Loucy (cell line): ENCODE measurements around the gene FMN2.

Experiments used
- EZH2phosphoT487 ChIP-seq: fragments of 200-600 bp; IDR thresholded peaks from 2 replicates; pipeline ENCODE4 v1.6.1; 2018; ENCODE audit warnings: antibody characterized with exemption, mild to moderate bottlenecking, moderate library complexity, borderline replicate concordance
- TF ChIP-seq, protein P1 (sequence below): fragments of 200-600 bp; sonication (generic); conservative IDR thresholded peaks from 2 replicates; pipeline ENCODE4 v1.5.1; 2014; ENCODE audit warnings: mild to moderate bottlenecking, antibody characterized with exemption, low read length

GRCh38 chr1:240115831-240116230, 24.1 kb downstream of the FMN2 start:
- TF ChIP-seq, protein P1, sequence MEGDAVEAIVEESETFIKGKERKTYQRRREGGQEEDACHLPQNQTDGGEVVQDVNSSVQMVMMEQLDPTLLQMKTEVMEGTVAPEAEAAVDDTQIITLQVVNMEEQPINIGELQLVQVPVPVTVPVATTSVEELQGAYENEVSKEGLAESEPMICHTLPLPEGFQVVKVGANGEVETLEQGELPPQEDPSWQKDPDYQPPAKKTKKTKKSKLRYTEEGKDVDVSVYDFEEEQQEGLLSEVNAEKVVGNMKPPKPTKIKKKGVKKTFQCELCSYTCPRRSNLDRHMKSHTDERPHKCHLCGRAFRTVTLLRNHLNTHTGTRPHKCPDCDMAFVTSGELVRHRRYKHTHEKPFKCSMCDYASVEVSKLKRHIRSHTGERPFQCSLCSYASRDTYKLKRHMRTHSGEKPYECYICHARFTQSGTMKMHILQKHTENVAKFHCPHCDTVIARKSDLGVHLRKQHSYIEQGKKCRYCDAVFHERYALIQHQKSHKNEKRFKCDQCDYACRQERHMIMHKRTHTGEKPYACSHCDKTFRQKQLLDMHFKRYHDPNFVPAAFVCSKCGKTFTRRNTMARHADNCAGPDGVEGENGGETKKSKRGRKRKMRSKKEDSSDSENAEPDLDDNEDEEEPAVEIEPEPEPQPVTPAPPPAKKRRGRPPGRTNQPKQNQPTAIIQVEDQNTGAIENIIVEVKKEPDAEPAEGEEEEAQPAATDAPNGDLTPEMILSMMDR, result no peak
- no peak for TF ChIP-seq EZH2phosphoT487
